ENCODE measurements around the gene AMFR. TPM values are rescaled to one million over a fixed set of nuclear protein-coding genes. Genes with fewer than 3 reads are reported as not detected.

Gene AMFR
- polyA plus RNA-seq, 1 donor (not counting 4 experiments of a cell fraction or from before 2014, with no cell fraction given), result 36.9 TPM

GRCh38 chr16:56316545-56316944 is 108.8 kb downstream of the AMFR start:
- dilution Hi-C loops (cut with MboI; ENCODE audit: extremely low pct_ligation_motif_present, low sequenced_read_pairs), result no loop called here
- Histone ChIP-seq H3K27ac (ENCODE audit: control insufficient read depth, insufficient read depth, low read length) (no peak overlapping the region), H3K79me2 (ENCODE audit: control insufficient read depth, insufficient read depth, low read length) (no peaks in the 10 kb centered on the region), H3K4me1 (ENCODE audit: control insufficient read depth, extremely low read depth, insufficient read depth, low read length) (peaks cover 5% of the 10 kb centered on the region), H3K4me3 (ENCODE audit: control insufficient read depth in 2 of 3, extremely low read depth in 1 of 3, insufficient read depth in 2 of 3, low read depth in 1 of 3, low read length in 3 of 3) (no peak overlapping the region), H3K9me1 (ENCODE audit: control insufficient read depth, extremely low read depth, insufficient read depth, low read length) (no peaks in the 10 kb centered on the region), H3K36me3 (ENCODE audit: control insufficient read depth in 2 of 2, extremely low read depth in 1 of 2, insufficient read depth in 2 of 2, low read length in 2 of 2) (no peaks in the 10 kb centered on the region), H3K9me3 (ENCODE audit: control insufficient read depth, low read depth, low read length) (no peaks in the 10 kb centered on the region), H3K27me3 (ENCODE audit: control insufficient read depth, extremely low read depth, insufficient read depth, low read length) (peaks cover 7% of the 10 kb centered on the region), H2AFZ (ENCODE audit: control insufficient read depth, low read length) (no peak overlapping the region), H3K9ac (ENCODE audit: control insufficient read depth, extremely low read depth, insufficient read depth, low read length) (no peak overlapping the region), H4K20me1 (ENCODE audit: control insufficient read depth, extremely low read depth, insufficient read depth, low read length) (no peaks in the 10 kb centered on the region), H3K4me2 (ENCODE audit: control insufficient read depth, extremely low read depth, insufficient read depth, low read depth, low read length) (no peak overlapping the region)
- FAIRE-seq (no peak), DNase-seq (ENCODE audit: low read depth, low spot score) (no peak)
- no peak for TF ChIP-seq EZH2 (IDR thresholded peaks at IDR 0.05; ENCODE audit: low read length)
- TF ChIP-seq CTCF (optimal IDR thresholded peaks at IDR 0.05 in 1 of 3, IDR thresholded peaks at IDR 0.05 in 1 of 3, conservative IDR thresholded peaks at IDR 0.05 in 1 of 3; ENCODE audit: extremely low read depth in 1 of 3, insufficient read depth in 2 of 3, low read length in 3 of 3), result no peak

- FAIRE-seq (no peak), DNase-seq (ENCODE audit: low read depth, low spot score) (no peak)
- Histone ChIP-seq H4K20me1 (ENCODE audit: control insufficient read depth, extremely low read depth, insufficient read depth, low read length) (no peaks in the 10 kb centered on the region), H3K4me1 (ENCODE audit: control insufficient read depth, extremely low read depth, insufficient read depth, low read length) (peaks cover 5% of the 10 kb centered on the region), H3K79me2 (ENCODE audit: control insufficient read depth, insufficient read depth, low read length) (no peaks in the 10 kb centered on the region), H3K4me3 (ENCODE audit: control insufficient read depth in 2 of 3, extremely low read depth in 1 of 3, insufficient read depth in 2 of 3, low read depth in 1 of 3, low read length in 3 of 3) (no peak overlapping the region), H3K27ac (ENCODE audit: control insufficient read depth, insufficient read depth, low read length) (no peak overlapping the region), H3K9me3 (ENCODE audit: control insufficient read depth, low read depth, low read length) (no peaks in the 10 kb centered on the region), H3K36me3 (ENCODE audit: control insufficient read depth in 2 of 2, extremely low read depth in 1 of 2, insufficient read depth in 2 of 2, low read length in 2 of 2) (no peaks in the 10 kb centered on the region), H2AFZ (ENCODE audit: control insufficient read depth, low read length) (no peak overlapping the region), H3K4me2 (ENCODE audit: control insufficient read depth, extremely low read depth, insufficient read depth, low read depth, low read length) (no peak overlapping the region), H3K9ac (ENCODE audit: control insufficient read depth, extremely low read depth, insufficient read depth, low read length) (no peak overlapping the region), H3K9me1 (ENCODE audit: control insufficient read depth, extremely low read depth, insufficient read depth, low read length) (no peaks in the 10 kb centered on the region), H3K27me3 (ENCODE audit: control insufficient read depth, extremely low read depth, insufficient read depth, low read length) (peaks cover 7% of the 10 kb centered on the region)
- TF ChIP-seq CTCF (optimal IDR thresholded peaks at IDR 0.05 in 1 of 3, IDR thresholded peaks at IDR 0.05 in 1 of 3, conservative IDR thresholded peaks at IDR 0.05 in 1 of 3; ENCODE audit: extremely low read depth in 1 of 3, insufficient read depth in 2 of 3, low read length in 3 of 3) (no peak), EZH2 (IDR thresholded peaks at IDR 0.05; ENCODE audit: low read length) (no peak)
- dilution Hi-C loops (cut with MboI; ENCODE audit: extremely low pct_ligation_motif_present, low sequenced_read_pairs), result no loop called here
Observed at GRCh38 chr16:56315955-56316354, 109.4 kb downstream of the AMFR start.

Data from keratinocyte (primary cell).